ENCODE results near the gene CSF2. TPM values are rescaled to one million over a fixed set of nuclear protein-coding genes. Genes with fewer than 3 reads are reported as not detected.

CSF2 gene
- total RNA-seq, 4 donors from 2014 or later, result not detected

Small RNAs within 50 kb of the gene (small RNA-seq; reads per million reads assigned to genes)
- 0 reads per million in 4 donors for gene RF00285

Other genes starting within 250 kb of the CSF2 start
- gene MEIKIN, start 128.1 kb upstream of the CSF2 start, total RNA-seq, result not detected
- under 1 TPM in 2 of 4 donors, not detected in 2; 0.41 to 0.64 TPM for gene ACSL6, start 62.1 kb upstream of the CSF2 start, total RNA-seq
- gene IL3, start 13.1 kb upstream of the CSF2 start, total RNA-seq, result not detected
- gene P4HA2, start 154.1 kb downstream of the CSF2 start, total RNA-seq, result 10 to 100 TPM; 22.1 to 53.5 (median 32.7) TPM
- 10 to 100 TPM in 3 of 4 donors, 1 to 10 TPM in 1; 9.7 to 43.4 (median 19.7) TPM for gene PDLIM4, start 183.9 kb downstream of the CSF2 start, total RNA-seq
- gene SLC22A4, start 220.6 kb downstream of the CSF2 start, total RNA-seq, result 10 to 100 TPM in 2 of 4 donors, 1 to 10 TPM in 1, not detected in 1; 1.6 to 48.3 (median 14.5) TPM

Data from transverse colon (tissue), 4 donors.